DND-41 (cell line): ENCODE data around the gene PPP1R17.

Source experiments
- CTCF ChIP-seq: IDR thresholded peaks from 2 replicates; pipeline ENCODE4 v1.5.1; 2012; ENCODE audit warnings: borderline replicate concordance, low read length, moderate library complexity, mild to moderate bottlenecking; ENCODE audit not compliant: poor library complexity, severe bottlenecking; ENCODE audit errors: extremely low read depth
- EZH2 ChIP-seq: IDR thresholded peaks from 3 replicates; pipeline ENCODE4 v1.6.1; 2012; ENCODE audit warnings: borderline replicate concordance, low read depth, mild to moderate bottlenecking, moderate library complexity, low read length, inconsistent platforms; ENCODE audit not compliant: severe bottlenecking

- TF ChIP-seq CTCF (no peak), EZH2 (no peak)
Measured at GRCh38 chr7:31699050-31699449, 12.0 kb downstream of the PPP1R17 start.
